Ramos (cell line): ENCODE results near the gene CFI.

Source experiments
- in situ Hi-C: fragments of 300-500 bp; cut with MboI; formaldehyde crosslinking; loops from one replicate; pipeline ENCODE4 v1.14.3; 2022; ENCODE audit warnings: low sequenced_read_pairs; ENCODE audit not compliant: unreplicated experiment

The CFI gene

GRCh38 chr4:109735566-109736365 is 66.0 kb downstream of the CFI start:
- in situ Hi-C loops, result no loop called here

GRCh38 chr4:109733728-109734127 is 68.1 kb downstream of the CFI start:
- in situ Hi-C loops, result no loop called here

DNA sequence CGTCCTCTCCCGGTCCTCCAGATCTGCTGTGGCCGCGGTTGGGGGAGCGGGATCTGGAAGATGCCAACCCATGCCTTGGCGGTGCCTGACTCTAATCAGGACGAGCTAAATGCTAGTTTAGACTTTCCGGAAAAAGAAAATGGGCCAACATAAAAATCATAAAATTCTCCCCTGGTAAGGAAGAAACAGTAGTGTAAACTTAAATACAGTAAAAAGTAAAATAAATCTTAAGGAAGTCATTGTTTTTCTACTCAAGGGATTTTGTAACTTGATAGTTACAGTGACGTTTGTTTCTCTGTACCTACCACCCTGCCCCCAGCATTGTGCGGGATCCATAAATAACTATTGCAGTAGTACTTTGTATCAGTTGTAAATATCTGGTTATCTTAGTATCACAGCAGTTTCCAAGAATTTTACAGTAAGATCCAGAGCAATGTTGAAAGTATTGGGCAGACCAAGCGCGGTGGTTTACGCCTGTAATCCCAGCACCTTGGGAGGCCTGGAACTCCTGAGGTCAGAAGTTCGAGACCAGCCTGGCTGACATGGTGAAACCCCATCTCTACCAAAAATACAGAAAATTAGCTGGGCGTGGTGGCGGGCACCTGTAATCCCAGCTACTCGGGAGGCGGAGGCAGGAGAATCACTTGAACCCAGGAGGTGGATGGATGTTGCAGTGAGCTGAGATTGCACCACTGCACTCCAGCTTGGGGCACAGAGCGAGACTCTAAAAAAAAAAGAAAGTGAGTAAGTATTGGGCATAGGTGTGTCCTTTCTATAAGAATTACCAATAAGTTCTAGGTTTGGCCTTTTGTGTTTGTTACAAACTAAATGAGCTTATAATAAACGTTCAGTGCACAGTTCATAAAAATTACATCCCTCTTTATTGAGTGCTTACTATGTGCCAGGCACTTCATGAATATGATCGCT is 70.9 kb downstream of the CFI start:
- in situ Hi-C loops, result no loop called here

DNA sequence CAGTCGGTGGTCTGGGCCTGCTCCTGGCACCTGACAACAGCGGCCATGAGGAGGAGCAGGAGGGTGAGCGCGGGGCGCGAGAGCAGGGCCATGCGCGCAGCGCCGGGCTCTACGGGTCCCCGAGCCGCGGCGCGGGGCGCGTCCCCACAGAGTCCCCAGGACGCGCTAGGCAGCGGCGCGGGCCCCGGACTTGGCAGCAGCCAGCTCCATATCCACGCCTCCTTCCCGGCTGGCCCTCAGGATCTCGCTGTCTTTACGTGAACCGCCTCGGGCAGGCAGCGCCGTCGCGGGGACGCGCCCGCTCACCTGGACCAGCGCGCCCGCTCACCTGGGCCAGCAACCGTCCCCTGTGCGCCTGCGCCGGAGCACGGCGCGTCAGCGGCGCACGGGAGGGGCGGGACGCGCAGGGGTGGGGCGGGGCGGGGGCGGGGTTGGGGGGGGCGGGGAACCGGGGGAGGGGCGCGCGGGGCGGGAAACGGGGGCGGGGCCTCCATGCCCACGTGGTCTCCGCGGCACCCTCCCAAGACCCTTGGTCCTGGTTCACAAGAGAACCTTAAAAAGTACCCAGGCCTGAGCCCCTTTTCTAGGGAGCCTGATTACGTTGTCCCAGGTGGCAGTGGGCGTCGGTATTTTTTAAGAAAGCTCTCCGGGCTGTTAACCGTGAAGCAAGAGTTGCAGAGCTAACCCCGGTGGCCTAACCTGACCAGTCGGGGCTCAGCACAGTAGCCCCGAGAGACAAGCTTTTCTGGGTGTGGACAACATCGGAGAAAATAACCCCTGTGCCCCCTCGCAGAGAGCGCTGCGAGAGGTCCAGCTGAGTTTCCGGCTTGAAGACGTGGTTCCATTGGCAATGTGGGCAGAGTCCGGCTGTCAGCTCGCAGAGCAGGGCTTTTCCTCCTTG is 71.8 kb downstream of the CFI start, which contains the start of gene PLA2G12A:
PLA2G12A (minus strand) TSS at position 353 of the 901 bp plus-strand sequence; CDS start at position 92, 261 bp downstream.
- in situ Hi-C loops, result no loop called here

GRCh38 chr4:109729117-109729717 is 72.6 kb downstream of the CFI start:
- in situ Hi-C loops, result no loop called here

GRCh38 chr4:109728385-109728784 is 73.4 kb downstream of the CFI start:
- in situ Hi-C loops, result no loop called here

- in situ Hi-C loops, result no loop called here
These were observed 78.7 kb downstream of the CFI start for GRCh38 chr4:109723110-109723509.

DNA sequence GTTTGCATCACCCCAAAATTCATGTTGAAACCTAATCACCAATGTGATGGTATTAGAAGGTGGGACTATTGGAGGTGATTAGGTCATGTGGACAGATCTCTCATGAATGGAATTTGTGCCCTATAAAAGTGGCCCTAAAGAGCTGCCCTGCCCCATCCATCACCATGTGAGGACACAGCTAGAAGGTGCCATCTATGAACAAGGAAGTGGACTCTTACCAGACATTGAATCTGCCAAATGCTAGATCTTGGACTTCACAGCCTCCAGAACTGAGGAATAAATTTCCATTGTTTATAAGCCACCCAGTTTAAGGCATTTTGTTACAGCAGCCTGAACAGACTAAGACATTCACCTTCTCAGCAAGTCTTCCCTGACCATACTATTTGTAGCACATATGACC is 79.4 kb downstream of the CFI start:
- in situ Hi-C loops, result no loop called here

- in situ Hi-C loops, result no loop called here
These were observed 80.8 kb downstream of the CFI start for GRCh38 chr4:109721033-109721432.

GRCh38 chr4:109719604-109720003 is 82.2 kb downstream of the CFI start:
- in situ Hi-C loops, result no loop called here

- in situ Hi-C loops, result no loop called here
These were observed 83.0 kb downstream of the CFI start for GRCh38 chr4:109718759-109719158.

DNA sequence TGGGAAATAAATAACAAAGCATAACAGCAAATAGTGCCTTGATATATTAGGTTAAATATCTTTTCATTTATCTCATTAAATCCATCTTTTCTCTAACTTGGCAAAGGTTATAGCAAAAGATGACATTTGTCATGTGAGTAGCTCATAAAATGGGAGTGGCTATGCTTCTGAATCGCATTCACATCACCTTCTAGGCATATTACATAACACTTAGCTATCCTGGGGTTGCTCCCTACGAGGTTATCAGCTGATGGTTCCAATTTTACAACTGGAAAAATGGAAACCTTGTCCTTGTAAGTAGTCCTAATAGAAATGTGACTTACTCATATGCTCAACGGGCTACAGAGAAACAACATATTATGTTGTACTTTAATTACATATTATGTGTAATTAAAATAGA is 88.3 kb downstream of the CFI start:
- in situ Hi-C loops, result no loop called here

DNA sequence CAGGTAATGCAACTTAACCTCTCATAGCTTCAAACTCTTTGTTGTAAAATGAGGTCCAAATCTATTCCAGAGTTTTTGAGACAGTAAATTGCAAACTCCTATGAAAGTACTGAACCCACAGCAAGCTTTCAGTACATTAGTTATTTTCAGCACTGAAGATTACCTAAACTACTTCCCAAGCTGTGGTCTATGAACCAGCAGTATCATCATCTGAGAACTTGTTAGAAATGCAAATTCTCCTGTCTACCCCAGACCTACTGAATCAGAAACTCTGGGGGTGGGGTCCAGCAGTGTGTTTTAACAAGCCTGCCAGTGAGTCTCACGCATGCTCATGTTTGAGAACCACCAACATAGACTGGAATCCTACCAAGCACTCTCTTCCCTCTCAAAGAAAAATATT is 92.8 kb downstream of the CFI start:
- in situ Hi-C loops, result no loop called here

DNA sequence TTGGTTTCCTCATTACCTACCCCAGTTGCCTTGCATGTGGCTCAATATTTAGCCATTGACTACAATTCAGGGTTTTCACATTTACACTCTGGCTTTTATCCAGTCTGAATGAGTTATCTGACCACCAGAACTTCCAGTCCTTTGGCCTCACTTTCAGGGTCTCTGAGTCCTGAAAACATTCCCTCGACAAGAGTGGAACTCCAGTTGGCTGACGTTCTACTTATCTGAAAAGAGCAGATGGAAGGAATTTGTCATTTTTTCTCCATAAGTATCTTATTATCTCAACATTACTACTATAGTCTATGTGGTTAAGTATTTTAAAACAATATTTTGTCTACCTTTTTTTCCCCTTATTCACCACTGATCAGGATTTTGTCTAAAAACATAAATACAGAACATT is 93.4 kb downstream of the CFI start:
- in situ Hi-C loops, result no loop called here

GRCh38 chr4:109703664-109704361 is 98.0 kb downstream of the CFI start:
- in situ Hi-C loops, result no loop called here

- in situ Hi-C loops, result no loop called here
These were observed 98.7 kb downstream of the CFI start, which contains the start of gene CASP6 for GRCh38 chr4:109702950-109703663. CASP6 (minus strand) TSS chr4:109703445; CDS start chr4:109703395, 50 bp downstream.

GRCh38 chr4:109701566-109702410 is 100.0 kb downstream of the CFI start:
- in situ Hi-C loops, result no loop called here
